DND-41 (cell line): ENCODE results near the gene FBXO42.

Source experiments
- EZH2 ChIP-seq: IDR thresholded peaks from 3 replicates; pipeline ENCODE4 v1.6.1; 2012; ENCODE audit warnings: borderline replicate concordance, low read depth, mild to moderate bottlenecking, moderate library complexity, low read length, inconsistent platforms; ENCODE audit not compliant: severe bottlenecking
- TF ChIP-seq, protein P1 (sequence below): IDR thresholded peaks from 2 replicates; pipeline ENCODE4 v1.5.1; 2012; ENCODE audit warnings: borderline replicate concordance, low read length, moderate library complexity, mild to moderate bottlenecking; ENCODE audit not compliant: poor library complexity, severe bottlenecking; ENCODE audit errors: extremely low read depth

DNA sequence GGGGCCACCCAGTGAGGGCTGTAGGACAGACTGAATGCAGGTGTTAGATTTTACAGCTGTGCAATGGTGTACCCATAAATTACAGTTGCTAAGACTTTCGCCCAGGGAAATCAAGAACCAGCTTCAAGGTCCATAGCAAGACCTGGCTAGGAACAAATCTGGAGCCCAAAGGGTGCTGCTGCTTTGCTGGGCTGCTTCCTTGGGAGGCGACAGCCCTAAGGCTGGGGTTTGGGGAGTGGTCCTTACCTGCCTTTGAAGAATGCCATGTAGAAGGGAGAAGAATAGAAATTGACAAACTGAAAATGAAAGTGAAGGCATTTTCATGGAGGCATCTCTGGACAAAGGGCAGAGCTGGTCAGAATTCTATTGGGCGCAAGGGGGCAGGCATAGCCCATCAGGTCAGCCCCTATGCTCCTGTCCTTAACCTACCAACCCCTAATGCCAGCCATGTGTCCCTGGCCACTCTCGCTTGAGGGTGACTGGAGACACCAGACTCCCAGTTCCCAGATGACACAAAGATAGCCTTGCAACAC is 132.2 kb downstream of the FBXO42 start:
- TF ChIP-seq, protein P1, sequence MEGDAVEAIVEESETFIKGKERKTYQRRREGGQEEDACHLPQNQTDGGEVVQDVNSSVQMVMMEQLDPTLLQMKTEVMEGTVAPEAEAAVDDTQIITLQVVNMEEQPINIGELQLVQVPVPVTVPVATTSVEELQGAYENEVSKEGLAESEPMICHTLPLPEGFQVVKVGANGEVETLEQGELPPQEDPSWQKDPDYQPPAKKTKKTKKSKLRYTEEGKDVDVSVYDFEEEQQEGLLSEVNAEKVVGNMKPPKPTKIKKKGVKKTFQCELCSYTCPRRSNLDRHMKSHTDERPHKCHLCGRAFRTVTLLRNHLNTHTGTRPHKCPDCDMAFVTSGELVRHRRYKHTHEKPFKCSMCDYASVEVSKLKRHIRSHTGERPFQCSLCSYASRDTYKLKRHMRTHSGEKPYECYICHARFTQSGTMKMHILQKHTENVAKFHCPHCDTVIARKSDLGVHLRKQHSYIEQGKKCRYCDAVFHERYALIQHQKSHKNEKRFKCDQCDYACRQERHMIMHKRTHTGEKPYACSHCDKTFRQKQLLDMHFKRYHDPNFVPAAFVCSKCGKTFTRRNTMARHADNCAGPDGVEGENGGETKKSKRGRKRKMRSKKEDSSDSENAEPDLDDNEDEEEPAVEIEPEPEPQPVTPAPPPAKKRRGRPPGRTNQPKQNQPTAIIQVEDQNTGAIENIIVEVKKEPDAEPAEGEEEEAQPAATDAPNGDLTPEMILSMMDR = no peak
- TF ChIP-seq EZH2 = no peak
